ENCODE measurements around the gene SLC35C1.

DNA sequence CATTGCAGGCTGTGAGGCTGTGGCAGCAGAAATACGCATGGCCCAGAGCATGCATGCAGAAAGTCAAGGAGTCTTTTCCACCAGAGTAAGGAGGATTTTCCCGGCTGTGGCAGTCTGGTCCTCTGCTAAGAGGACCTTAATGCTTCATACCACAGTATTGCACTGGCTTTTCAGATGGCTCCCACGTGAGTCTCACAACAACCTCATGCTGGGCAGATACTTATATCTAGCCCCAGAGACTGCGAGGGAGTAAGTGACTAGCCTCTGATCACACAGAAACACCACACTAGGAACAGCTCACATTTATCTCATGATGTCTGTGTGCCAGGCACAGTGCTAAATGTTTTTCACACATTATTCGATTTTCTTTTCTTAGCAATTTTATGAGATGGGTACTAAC lies 50.4 kb downstream of the SLC35C1 start:
- TF ChIP-seq CTCF (IDR thresholded peaks at IDR 0.05), result no peak
- no peak for TF ChIP-seq ZFX (IDR thresholded peaks at IDR 0.05; ENCODE audit: borderline replicate concordance)

Measured in 22Rv1 (cell line).